Measurements from ENCODE around the gene DHRS4.

DNA sequence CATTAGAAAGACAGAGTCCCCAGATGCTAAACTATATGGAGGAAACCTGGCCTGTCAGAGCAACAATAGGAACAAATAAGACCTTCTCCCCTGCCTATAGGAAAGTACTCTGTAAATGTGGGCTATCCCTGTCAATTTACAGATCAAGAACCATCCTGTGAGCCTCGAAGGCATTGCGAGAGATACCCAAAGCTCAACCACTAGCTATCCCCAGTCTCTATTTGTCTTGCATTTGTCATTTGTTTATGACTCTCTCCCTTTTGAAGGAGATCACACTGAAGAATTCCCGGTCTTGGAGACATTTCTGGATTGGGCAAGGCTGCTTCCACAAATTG is 42.7 kb upstream of the DHRS4 start:
- TF ChIP-seq MAFK (IDR thresholded peaks at IDR 0.05; ENCODE audit: low read length): no peak
- TF ChIP-seq, protein P1, sequence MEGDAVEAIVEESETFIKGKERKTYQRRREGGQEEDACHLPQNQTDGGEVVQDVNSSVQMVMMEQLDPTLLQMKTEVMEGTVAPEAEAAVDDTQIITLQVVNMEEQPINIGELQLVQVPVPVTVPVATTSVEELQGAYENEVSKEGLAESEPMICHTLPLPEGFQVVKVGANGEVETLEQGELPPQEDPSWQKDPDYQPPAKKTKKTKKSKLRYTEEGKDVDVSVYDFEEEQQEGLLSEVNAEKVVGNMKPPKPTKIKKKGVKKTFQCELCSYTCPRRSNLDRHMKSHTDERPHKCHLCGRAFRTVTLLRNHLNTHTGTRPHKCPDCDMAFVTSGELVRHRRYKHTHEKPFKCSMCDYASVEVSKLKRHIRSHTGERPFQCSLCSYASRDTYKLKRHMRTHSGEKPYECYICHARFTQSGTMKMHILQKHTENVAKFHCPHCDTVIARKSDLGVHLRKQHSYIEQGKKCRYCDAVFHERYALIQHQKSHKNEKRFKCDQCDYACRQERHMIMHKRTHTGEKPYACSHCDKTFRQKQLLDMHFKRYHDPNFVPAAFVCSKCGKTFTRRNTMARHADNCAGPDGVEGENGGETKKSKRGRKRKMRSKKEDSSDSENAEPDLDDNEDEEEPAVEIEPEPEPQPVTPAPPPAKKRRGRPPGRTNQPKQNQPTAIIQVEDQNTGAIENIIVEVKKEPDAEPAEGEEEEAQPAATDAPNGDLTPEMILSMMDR (IDR thresholded peaks at IDR 0.05 in 2 of 3, conservative IDR thresholded peaks at IDR 0.05 in 1 of 3; ENCODE audit: insufficient read depth in 2 of 3, low read depth in 1 of 3, low read length in 3 of 3): no peak
- TF ChIP-seq, protein P2, sequence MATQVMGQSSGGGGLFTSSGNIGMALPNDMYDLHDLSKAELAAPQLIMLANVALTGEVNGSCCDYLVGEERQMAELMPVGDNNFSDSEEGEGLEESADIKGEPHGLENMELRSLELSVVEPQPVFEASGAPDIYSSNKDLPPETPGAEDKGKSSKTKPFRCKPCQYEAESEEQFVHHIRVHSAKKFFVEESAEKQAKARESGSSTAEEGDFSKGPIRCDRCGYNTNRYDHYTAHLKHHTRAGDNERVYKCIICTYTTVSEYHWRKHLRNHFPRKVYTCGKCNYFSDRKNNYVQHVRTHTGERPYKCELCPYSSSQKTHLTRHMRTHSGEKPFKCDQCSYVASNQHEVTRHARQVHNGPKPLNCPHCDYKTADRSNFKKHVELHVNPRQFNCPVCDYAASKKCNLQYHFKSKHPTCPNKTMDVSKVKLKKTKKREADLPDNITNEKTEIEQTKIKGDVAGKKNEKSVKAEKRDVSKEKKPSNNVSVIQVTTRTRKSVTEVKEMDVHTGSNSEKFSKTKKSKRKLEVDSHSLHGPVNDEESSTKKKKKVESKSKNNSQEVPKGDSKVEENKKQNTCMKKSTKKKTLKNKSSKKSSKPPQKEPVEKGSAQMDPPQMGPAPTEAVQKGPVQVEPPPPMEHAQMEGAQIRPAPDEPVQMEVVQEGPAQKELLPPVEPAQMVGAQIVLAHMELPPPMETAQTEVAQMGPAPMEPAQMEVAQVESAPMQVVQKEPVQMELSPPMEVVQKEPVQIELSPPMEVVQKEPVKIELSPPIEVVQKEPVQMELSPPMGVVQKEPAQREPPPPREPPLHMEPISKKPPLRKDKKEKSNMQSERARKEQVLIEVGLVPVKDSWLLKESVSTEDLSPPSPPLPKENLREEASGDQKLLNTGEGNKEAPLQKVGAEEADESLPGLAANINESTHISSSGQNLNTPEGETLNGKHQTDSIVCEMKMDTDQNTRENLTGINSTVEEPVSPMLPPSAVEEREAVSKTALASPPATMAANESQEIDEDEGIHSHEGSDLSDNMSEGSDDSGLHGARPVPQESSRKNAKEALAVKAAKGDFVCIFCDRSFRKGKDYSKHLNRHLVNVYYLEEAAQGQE (IDR thresholded peaks at IDR 0.05; ENCODE audit: borderline replicate concordance): no peak
- TF ChIP-seq, protein P2 (CRISPR knock-in tag; IDR thresholded peaks at IDR 0.05; ENCODE audit: low read depth): no peak
